Mesothelial cell of epicardium (in vitro differentiated cells): ENCODE data around the gene PDZD7. TPM values are rescaled to one million over a fixed set of nuclear protein-coding genes. Genes with fewer than 3 reads are reported as not detected.

Experiments used
- DNase-seq, 2 experiments: peaks; one replicate each; pipeline ENCODE4 v3.0.0; 2021; ENCODE audit warnings: low spot score in 2 of 2; ENCODE audit not compliant: unreplicated experiment in 2 of 2
- H3K27ac Mint-ChIP-seq: 2 replicates; pipeline ENCODE4 v1.8.0; 2021; ENCODE audit warnings: mixed read lengths
- H3K27me3 Mint-ChIP-seq: 2 replicates; pipeline ENCODE4 v1.8.0; 2021; ENCODE audit warnings: low read depth, mixed read lengths
- H3K36me3 Mint-ChIP-seq: 2 replicates; pipeline ENCODE4 v1.8.0; 2021; ENCODE audit warnings: mixed read lengths
- H3K4me1 Mint-ChIP-seq: 2 replicates; pipeline ENCODE4 v1.8.0; 2021; ENCODE audit warnings: mixed read lengths
- H3K4me3 Mint-ChIP-seq: 2 replicates; pipeline ENCODE4 v1.8.0; 2021; ENCODE audit warnings: mild to moderate bottlenecking, moderate library complexity, mixed read lengths
- H3K9me3 Mint-ChIP-seq: 2 replicates; pipeline ENCODE4 v1.8.0; 2021; ENCODE audit warnings: mixed read lengths
- CTCF ChIP-seq: fragments of 200-600 bp; sonication (generic); IDR thresholded peaks from one replicate; pipeline ENCODE4 v1.5.0; 2021; ENCODE audit warnings: antibody characterized with exemption; ENCODE audit not compliant: unreplicated experiment
- total RNA-seq: library from RNA; stranded (reverse); gene quantifications from 3 replicates; pipeline ENCODE4 v1.2.1, GENCODE V29; 2021

Gene PDZD7
- total RNA-seq, 1 donor from 2014 or later: 1.8 TPM

- H3K9me3 Mint-ChIP-seq: no peaks in the 10 kb centered on the region
- TF ChIP-seq CTCF: no peak
- H3K36me3 Mint-ChIP-seq: peaks cover 13% of the 10 kb centered on the region
- H3K4me1 Mint-ChIP-seq: peaks cover 34% of the 10 kb centered on the region
- no peak for DNase-seq
- peak overlapping the region; percentile 84 for H3K4me3 Mint-ChIP-seq
- peak overlapping the region; percentile 80 for H3K27ac Mint-ChIP-seq
- no peaks in the 10 kb centered on the region for H3K27me3 Mint-ChIP-seq
Observed at GRCh38 chr10:100995181-100995580, 35.7 kb downstream of the PDZD7 start.

GRCh38 chr10:100993986-100994708, 36.8 kb downstream of the PDZD7 start:
- H3K27ac Mint-ChIP-seq: peak overlapping the region; percentile 80
- no peaks in the 10 kb centered on the region for H3K27me3 Mint-ChIP-seq
- H3K9me3 Mint-ChIP-seq: no peaks in the 10 kb centered on the region
- H3K36me3 Mint-ChIP-seq: peaks cover 15% of the 10 kb centered on the region
- H3K4me3 Mint-ChIP-seq: no peak overlapping the region
- DNase-seq: no peak
- peak; percentile 70 for TF ChIP-seq CTCF
- peaks cover 34% of the 10 kb centered on the region for H3K4me1 Mint-ChIP-seq

GRCh38 chr10:100989088-100989487, 41.8 kb downstream of the PDZD7 start:
- no peak for DNase-seq
- H3K4me3 Mint-ChIP-seq: peak overlapping the region; percentile 43
- H3K27me3 Mint-ChIP-seq: no peaks in the 10 kb centered on the region

GRCh38 chr10:100988166-100988565, 42.8 kb downstream of the PDZD7 start:
- no peak for DNase-seq
- TF ChIP-seq CTCF: no peak
- H3K27me3 Mint-ChIP-seq: no peaks in the 10 kb centered on the region
- peak overlapping the region; percentile 97 for H3K4me3 Mint-ChIP-seq
- peak overlapping the region; percentile 97 for H3K27ac Mint-ChIP-seq
- peaks cover 24% of the 10 kb centered on the region for H3K4me1 Mint-ChIP-seq
- H3K9me3 Mint-ChIP-seq: no peaks in the 10 kb centered on the region
- peaks cover 14% of the 10 kb centered on the region for H3K36me3 Mint-ChIP-seq

More at GRCh38 chr10:100989088-100989487, 41.8 kb downstream of the PDZD7 start:
- Mint-ChIP-seq H3K27ac (no peak overlapping the region), H3K36me3 (peaks cover 15% of the 10 kb centered on the region), H3K9me3 (no peaks in the 10 kb centered on the region), H3K4me1 (peaks cover 24% of the 10 kb centered on the region)
- no peak for TF ChIP-seq CTCF

- Mint-ChIP-seq H3K27me3 (no peaks in the 10 kb centered on the region), H3K4me3 (peak overlapping the region; percentile 97), H3K9me3 (no peaks in the 10 kb centered on the region), H3K27ac (peak overlapping the region; percentile 97), H3K36me3 (peaks cover 14% of the 10 kb centered on the region), H3K4me1 (peaks cover 24% of the 10 kb centered on the region)
- no peak for TF ChIP-seq CTCF
- no peak for DNase-seq
Observed at GRCh38 chr10:100987685-100988049, 43.3 kb downstream of the PDZD7 start.
